Mesothelial cell of epicardium (in vitro differentiated cells): ENCODE data around the gene MRPL16. TPM values are rescaled to one million over a fixed set of nuclear protein-coding genes. Genes with fewer than 3 reads are reported as not detected.
A peak's percentile ranks its signal among the peaks of the same experiment; 100 is the strongest.

Source experiments
- DNase-seq, 2 experiments: peaks; one replicate each; pipeline ENCODE4 v3.0.0; 2021; ENCODE audit warnings: low spot score in 2 of 2; ENCODE audit not compliant: unreplicated experiment in 2 of 2
- H3K27ac Mint-ChIP-seq: 2 replicates; pipeline ENCODE4 v1.8.0; 2021; ENCODE audit warnings: mixed read lengths
- H3K27me3 Mint-ChIP-seq: 2 replicates; pipeline ENCODE4 v1.8.0; 2021; ENCODE audit warnings: low read depth, mixed read lengths
- H3K36me3 Mint-ChIP-seq: 2 replicates; pipeline ENCODE4 v1.8.0; 2021; ENCODE audit warnings: mixed read lengths
- H3K4me1 Mint-ChIP-seq: 2 replicates; pipeline ENCODE4 v1.8.0; 2021; ENCODE audit warnings: mixed read lengths
- H3K4me3 Mint-ChIP-seq: 2 replicates; pipeline ENCODE4 v1.8.0; 2021; ENCODE audit warnings: mild to moderate bottlenecking, moderate library complexity, mixed read lengths
- H3K9me3 Mint-ChIP-seq: 2 replicates; pipeline ENCODE4 v1.8.0; 2021; ENCODE audit warnings: mixed read lengths
- total RNA-seq: library from RNA; stranded (reverse); gene quantifications from 3 replicates; pipeline ENCODE4 v1.2.1, GENCODE V29; 2021
- TF ChIP-seq, protein P1 (sequence below): fragments of 200-600 bp; sonication (generic); IDR thresholded peaks from one replicate; pipeline ENCODE4 v1.5.0; 2021; ENCODE audit warnings: antibody characterized with exemption; ENCODE audit not compliant: unreplicated experiment

MRPL16 gene
- total RNA-seq, 1 donor from 2014 or later, result 42.3 TPM

DNA sequence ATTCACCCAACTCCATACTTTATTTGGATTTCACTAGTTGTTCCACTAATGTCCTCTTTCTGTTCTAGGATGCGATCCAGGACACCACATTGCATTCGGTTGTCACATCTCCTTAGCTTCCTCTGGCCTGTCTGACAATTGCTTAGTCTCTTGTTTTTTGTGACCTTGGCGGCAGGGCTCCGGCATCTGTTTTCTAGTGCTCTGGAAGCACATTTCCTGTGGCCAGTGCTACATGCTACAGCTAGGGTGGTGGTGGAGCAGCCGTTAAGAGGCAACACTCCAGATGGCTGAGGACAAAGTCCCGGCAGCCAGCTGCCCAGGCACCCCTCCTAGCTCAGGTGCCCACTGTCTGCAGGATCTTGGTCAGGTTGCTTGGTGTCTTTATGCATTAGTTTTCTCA is 48.6 kb downstream of the MRPL16 start:
- DNase-seq, result no peak
- TF ChIP-seq, protein P1, sequence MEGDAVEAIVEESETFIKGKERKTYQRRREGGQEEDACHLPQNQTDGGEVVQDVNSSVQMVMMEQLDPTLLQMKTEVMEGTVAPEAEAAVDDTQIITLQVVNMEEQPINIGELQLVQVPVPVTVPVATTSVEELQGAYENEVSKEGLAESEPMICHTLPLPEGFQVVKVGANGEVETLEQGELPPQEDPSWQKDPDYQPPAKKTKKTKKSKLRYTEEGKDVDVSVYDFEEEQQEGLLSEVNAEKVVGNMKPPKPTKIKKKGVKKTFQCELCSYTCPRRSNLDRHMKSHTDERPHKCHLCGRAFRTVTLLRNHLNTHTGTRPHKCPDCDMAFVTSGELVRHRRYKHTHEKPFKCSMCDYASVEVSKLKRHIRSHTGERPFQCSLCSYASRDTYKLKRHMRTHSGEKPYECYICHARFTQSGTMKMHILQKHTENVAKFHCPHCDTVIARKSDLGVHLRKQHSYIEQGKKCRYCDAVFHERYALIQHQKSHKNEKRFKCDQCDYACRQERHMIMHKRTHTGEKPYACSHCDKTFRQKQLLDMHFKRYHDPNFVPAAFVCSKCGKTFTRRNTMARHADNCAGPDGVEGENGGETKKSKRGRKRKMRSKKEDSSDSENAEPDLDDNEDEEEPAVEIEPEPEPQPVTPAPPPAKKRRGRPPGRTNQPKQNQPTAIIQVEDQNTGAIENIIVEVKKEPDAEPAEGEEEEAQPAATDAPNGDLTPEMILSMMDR, result no peak
- H3K36me3 Mint-ChIP-seq, result no peaks in the 10 kb centered on the region
- H3K27ac Mint-ChIP-seq, result no peak overlapping the region
- no peak overlapping the region for H3K4me3 Mint-ChIP-seq
- H3K4me1 Mint-ChIP-seq, result peaks cover 5% of the 10 kb centered on the region
- H3K27me3 Mint-ChIP-seq, result no peaks in the 10 kb centered on the region
- H3K9me3 Mint-ChIP-seq, result no peaks in the 10 kb centered on the region

DNA sequence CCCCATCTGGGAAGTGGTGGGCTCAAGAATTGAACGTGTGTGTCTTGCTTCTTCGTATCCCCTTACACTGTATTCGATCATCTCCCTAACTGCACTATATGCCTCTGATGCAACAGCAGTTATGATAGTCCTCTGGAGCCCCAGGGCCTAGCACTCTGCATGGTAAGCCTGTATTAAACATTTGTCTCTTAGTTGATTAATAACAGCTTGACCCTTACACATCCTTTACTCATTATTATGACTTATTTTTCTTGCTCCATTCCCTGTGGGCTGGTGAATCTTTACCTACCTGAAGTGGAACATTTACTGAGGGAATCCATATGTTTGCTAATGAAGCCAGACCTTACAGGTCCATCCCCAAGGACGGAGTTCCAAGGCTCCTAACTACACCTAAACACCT is 49.8 kb downstream of the MRPL16 start:
- no peaks in the 10 kb centered on the region for H3K27me3 Mint-ChIP-seq
- peaks cover 15% of the 10 kb centered on the region for H3K4me1 Mint-ChIP-seq
- H3K27ac Mint-ChIP-seq, result no peak overlapping the region
- H3K9me3 Mint-ChIP-seq, result no peaks in the 10 kb centered on the region
- TF ChIP-seq, protein P1, result no peak
- no peaks in the 10 kb centered on the region for H3K36me3 Mint-ChIP-seq
- DNase-seq, result no peak
- no peak overlapping the region for H3K4me3 Mint-ChIP-seq

DNA sequence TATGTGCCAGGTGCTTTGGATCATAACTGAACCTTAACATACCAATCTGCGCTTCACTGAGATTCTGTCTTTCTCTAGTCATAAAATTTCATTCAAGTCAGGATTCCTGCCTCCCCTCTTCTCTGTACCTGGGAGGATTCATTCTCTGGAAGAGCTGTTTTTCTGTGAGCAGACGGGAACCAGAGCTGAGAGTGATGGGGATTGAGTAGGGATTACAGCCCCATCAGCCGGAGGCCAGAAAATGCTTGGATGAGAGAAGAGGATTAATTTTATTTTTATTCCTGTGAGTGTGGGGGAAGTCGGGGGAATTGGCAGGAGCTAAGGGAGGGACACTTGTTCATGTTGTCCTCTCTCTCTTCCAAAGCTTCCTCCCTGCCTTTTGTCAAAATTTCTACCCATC is 50.7 kb downstream of the MRPL16 start:
- no peak overlapping the region for H3K4me3 Mint-ChIP-seq
- TF ChIP-seq, protein P1, result no peak
- H3K27me3 Mint-ChIP-seq, result no peaks in the 10 kb centered on the region
- H3K4me1 Mint-ChIP-seq, result peaks cover 16% of the 10 kb centered on the region
- no peaks in the 10 kb centered on the region for H3K9me3 Mint-ChIP-seq
- DNase-seq, result no peak
- H3K27ac Mint-ChIP-seq, result no peak overlapping the region
- H3K36me3 Mint-ChIP-seq, result no peaks in the 10 kb centered on the region

DNA sequence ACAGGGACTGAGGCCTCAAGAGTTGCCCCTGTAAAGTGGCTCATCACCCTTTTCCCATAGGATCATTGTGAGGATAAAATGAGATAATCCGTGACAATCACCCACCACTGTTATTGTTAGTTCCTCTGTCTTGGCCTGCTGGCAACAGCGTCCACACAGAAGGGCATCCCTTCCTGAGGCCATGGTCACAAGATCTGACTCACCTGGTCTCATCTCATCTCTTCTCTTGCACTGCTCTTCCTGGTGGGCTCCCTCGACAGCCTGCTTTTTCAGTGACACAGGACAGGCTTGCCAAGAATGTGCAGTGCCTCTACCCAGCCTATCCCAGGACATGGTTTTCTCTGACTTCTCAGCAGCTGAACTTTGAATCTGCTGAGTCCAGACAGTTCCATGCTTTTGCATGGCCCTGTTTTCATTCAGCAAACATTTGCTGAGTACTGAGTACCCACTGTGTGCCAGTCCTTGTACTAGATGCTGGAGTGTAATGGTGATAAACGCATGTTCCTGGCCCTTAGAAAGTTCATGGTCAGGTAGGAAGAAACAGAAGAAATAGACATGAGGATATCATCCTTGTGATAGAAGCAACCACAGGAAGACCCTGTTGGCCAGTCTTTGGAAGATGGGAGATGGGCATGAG is 52.1 kb downstream of the MRPL16 start:
- H3K9me3 Mint-ChIP-seq, result no peaks in the 10 kb centered on the region
- no peak for DNase-seq
- H3K36me3 Mint-ChIP-seq, result no peaks in the 10 kb centered on the region
- peaks cover 26% of the 10 kb centered on the region for H3K4me1 Mint-ChIP-seq
- no peak overlapping the region for H3K27ac Mint-ChIP-seq
- H3K4me3 Mint-ChIP-seq, result no peak overlapping the region
- TF ChIP-seq, protein P1, result no peak
- no peaks in the 10 kb centered on the region for H3K27me3 Mint-ChIP-seq

DNA sequence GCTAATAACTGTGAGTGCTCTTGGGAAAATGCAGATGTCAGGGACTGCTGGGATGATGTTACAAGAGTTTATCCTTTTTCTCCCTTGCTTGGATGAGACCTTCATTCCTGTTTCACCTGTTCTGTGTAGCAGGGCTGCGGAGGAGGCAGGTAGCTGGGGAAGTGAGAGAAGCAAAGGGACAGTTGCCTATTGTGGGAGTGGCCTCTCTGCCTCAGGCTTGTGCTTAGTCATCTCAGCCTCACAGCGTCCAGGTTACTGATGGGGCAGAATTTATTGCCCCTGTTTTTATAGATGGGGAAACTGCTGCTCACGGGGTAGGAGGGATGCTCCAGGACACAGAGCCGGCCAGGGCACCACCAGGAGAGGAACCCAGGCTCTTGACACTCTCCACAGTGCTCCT is 53.7 kb downstream of the MRPL16 start:
- no peaks in the 10 kb centered on the region for H3K27me3 Mint-ChIP-seq
- peak overlapping the region; percentile 84 for H3K4me3 Mint-ChIP-seq
- no peak overlapping the region for H3K27ac Mint-ChIP-seq
- peaks cover 26% of the 10 kb centered on the region for H3K4me1 Mint-ChIP-seq
- DNase-seq, result no peak
- no peaks in the 10 kb centered on the region for H3K9me3 Mint-ChIP-seq
- no peaks in the 10 kb centered on the region for H3K36me3 Mint-ChIP-seq
- TF ChIP-seq, protein P1, result no peak

DNA sequence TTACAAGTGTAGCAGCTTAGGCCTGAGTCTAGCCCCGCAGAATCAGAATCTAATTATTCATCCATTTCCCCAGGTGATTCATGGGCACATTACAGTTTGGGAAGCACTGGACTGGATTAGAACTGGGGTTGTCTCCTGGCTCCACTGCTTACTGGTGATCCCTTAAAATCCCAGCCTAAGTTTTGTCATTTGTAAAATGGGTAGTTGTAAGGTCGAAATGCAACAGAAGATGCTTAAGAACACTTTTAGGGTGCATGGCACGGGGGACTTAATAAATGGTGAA is 54.1 kb downstream of the MRPL16 start:
- H3K27ac Mint-ChIP-seq, result no peak overlapping the region
- no peaks in the 10 kb centered on the region for H3K9me3 Mint-ChIP-seq
- H3K27me3 Mint-ChIP-seq, result no peaks in the 10 kb centered on the region
- TF ChIP-seq, protein P1, result no peak
- H3K4me3 Mint-ChIP-seq, result peak overlapping the region; percentile 84
- H3K36me3 Mint-ChIP-seq, result no peaks in the 10 kb centered on the region
- peaks cover 26% of the 10 kb centered on the region for H3K4me1 Mint-ChIP-seq
- no peak for DNase-seq
